OCI-LY3 (cell line): ENCODE results near the gene CAPRIN2.
A peak's percentile ranks its signal among the peaks of the same experiment; 100 is the strongest.

Source experiments
- H2AFZ ChIP-seq: fragments of 200-600, 300-600 bp; shearing (Covaris generic); 2 replicates; pipeline ENCODE4 v1.6.0; 2014; ENCODE audit warnings: antibody characterized with exemption, low read depth, low read length
- H3K27ac ChIP-seq: fragments of 200-600, 300-600 bp; sonication (generic); 2 replicates; pipeline ENCODE4 v1.5.1; 2014; ENCODE audit warnings: mild to moderate bottlenecking, low read length, moderate library complexity, mixed read lengths
- H3K27me3 ChIP-seq: fragments of 200-600, 300-600 bp; sonication (generic); 2 replicates; pipeline ENCODE4 v1.6.1; 2014; ENCODE audit warnings: low read depth, low read length, mixed read lengths
- H3K36me3 ChIP-seq: fragments of 200-600, 300-600 bp; sonication (generic); replicated peaks from 2 replicates; pipeline ENCODE3; 2014; ENCODE audit warnings: low read depth, low read length, mixed read lengths
- H3K4me1 ChIP-seq: fragments of 300-600, 200-600 bp; sonication (generic); 2 replicates; pipeline ENCODE4 v1.6.1; 2014; ENCODE audit warnings: low read length, mixed read lengths
- H3K4me2 ChIP-seq: fragments of 200-600, 300-600 bp; sonication (generic); 2 replicates; pipeline ENCODE4 v1.6.1; 2014; ENCODE audit warnings: low read length, mixed read lengths
- H3K4me3 ChIP-seq: fragments of 300-600, 200-600 bp; sonication (generic); 2 replicates; pipeline ENCODE4 v1.5.1; 2014; ENCODE audit warnings: antibody characterized with exemption, mild to moderate bottlenecking, low read length, moderate library complexity
- H3K79me2 ChIP-seq: fragments of 300-600, 200-600 bp; shearing (Covaris generic); 2 replicates; pipeline ENCODE4 v1.6.1; 2014; ENCODE audit warnings: mild to moderate bottlenecking, low read length, mixed read lengths
- H3K9ac ChIP-seq: fragments of 300-600, 200-600 bp; shearing (Covaris generic); 2 replicates; pipeline ENCODE4 v1.6.0; 2014; ENCODE audit warnings: mild to moderate bottlenecking, low read length, moderate library complexity
- H3K9me3 ChIP-seq: fragments of 200-600, 300-600 bp; shearing (Covaris generic); 2 replicates; pipeline ENCODE4 v1.6.1; 2014; ENCODE audit warnings: low read length, mixed read lengths; ENCODE audit not compliant: insufficient read depth
- H4K20me1 ChIP-seq: fragments of 200-600, 300-600 bp; sonication (generic); 2 replicates; pipeline ENCODE4 v1.6.1; 2016; ENCODE audit warnings: low read length, mixed read lengths; ENCODE audit not compliant: insufficient read depth
- EZH2phosphoT487 ChIP-seq: fragments of 200-600 bp; shearing (Covaris generic); IDR thresholded peaks from 2 replicates; pipeline ENCODE4 v1.6.1; 2018; ENCODE audit warnings: antibody characterized with exemption, mixed run types, low read depth
- TF ChIP-seq, protein P1 (sequence below): fragments of 200-600, 300-600 bp; sonication (generic); IDR thresholded peaks from 2 replicates; pipeline ENCODE4 v1.5.1; 2014; ENCODE audit warnings: antibody characterized with exemption, low read length, low read depth

Gene CAPRIN2

DNA sequence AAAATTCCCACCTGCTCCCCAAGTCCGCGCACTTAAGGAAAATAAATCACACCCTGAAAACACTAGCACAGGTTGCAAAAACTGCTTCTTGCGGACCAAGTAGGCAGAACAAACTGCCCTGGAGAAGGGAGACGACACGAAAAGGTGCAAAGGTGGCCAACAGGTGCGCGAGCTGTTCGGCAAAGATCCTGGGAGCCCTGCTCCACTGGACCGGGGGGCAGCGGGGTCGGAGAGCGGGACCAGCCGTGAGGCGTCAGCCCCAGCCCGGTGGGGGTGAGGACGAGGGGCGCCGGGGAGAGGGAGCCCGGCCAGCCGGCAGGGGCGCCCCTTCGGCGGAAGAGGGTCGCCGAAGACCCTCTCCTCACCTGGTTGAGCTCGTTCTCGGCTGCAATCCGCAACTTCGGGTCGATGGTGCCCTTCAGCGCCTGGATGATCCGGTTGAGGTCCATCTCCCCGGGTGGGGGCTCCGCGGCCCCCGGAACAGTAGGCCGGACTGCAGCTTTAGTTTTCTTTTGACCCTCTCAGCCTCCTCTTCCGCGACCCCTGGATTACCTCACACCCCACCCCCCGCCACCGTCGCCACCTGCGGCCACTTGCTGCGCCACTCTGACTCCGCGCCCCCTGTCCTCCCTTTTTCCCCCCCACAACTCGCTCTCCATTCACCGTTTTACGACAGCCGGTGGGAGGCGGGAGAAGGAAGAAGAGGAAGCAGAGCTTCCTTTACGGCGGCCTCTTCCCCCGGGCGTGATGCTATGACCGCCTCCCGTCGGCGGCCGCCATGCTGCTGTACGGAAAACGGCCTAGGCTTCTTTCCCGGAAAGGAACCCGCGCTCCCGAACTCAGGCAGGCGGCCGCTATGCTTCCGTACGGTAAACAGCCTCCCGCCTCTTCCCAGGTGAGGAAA, 59.3 kb downstream of the CAPRIN2 start, which contains the start of gene IPO8:
Gene IPO8, minus strand, starts transcription at position 671 of the 904 bp plus-strand sequence. Its CDS starts 222 bp downstream, at position 449.
- Histone ChIP-seq H4K20me1 (no peaks in the 10 kb centered on the region; the same call in 1 of the 2 replicates), H3K79me2 (peaks cover 45% of the 10 kb centered on the region), H3K4me1 (peaks cover 16% of the 10 kb centered on the region), H3K9ac (peak within 1 kb of the TSS; percentile 87), H3K36me3 (no peaks in the 10 kb centered on the region), H3K27ac (peak within 1 kb of the TSS; percentile 45), H3K4me2 (peak within 1 kb of the TSS; percentile 78), H3K4me3 (peak within 1 kb of the TSS; percentile 97), H2AFZ (peak within 1 kb of the TSS; percentile 93), H3K27me3 (no peaks in the 10 kb centered on the region), H3K9me3 (no peaks in the 10 kb centered on the region)
- TF ChIP-seq, protein P1, sequence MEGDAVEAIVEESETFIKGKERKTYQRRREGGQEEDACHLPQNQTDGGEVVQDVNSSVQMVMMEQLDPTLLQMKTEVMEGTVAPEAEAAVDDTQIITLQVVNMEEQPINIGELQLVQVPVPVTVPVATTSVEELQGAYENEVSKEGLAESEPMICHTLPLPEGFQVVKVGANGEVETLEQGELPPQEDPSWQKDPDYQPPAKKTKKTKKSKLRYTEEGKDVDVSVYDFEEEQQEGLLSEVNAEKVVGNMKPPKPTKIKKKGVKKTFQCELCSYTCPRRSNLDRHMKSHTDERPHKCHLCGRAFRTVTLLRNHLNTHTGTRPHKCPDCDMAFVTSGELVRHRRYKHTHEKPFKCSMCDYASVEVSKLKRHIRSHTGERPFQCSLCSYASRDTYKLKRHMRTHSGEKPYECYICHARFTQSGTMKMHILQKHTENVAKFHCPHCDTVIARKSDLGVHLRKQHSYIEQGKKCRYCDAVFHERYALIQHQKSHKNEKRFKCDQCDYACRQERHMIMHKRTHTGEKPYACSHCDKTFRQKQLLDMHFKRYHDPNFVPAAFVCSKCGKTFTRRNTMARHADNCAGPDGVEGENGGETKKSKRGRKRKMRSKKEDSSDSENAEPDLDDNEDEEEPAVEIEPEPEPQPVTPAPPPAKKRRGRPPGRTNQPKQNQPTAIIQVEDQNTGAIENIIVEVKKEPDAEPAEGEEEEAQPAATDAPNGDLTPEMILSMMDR = peak; percentile 37
- no peak for TF ChIP-seq EZH2phosphoT487

- no peaks in the 10 kb centered on the region for H3K36me3 ChIP-seq
- no peaks in the 10 kb centered on the region for H3K9me3 ChIP-seq
- H3K9ac ChIP-seq = peak overlapping the region; percentile 87
- 0 out of 2 replicates have a peak overlapping the region, but pooled peaks have one; percentile 44 for H3K27ac ChIP-seq
- peak overlapping the region; percentile 78 for H3K4me2 ChIP-seq
- peaks cover 48% of the 10 kb centered on the region for H3K79me2 ChIP-seq
- no peaks in the 10 kb centered on the region; the same call in 1 of the 2 replicates for H4K20me1 ChIP-seq
- peak overlapping the region; percentile 81 for H2AFZ ChIP-seq
- peak overlapping the region; percentile 97 for H3K4me3 ChIP-seq
- H3K27me3 ChIP-seq = no peaks in the 10 kb centered on the region
- TF ChIP-seq, protein P1 = no peak
- no peak for TF ChIP-seq EZH2phosphoT487
- H3K4me1 ChIP-seq = peaks cover 16% of the 10 kb centered on the region
These were observed 60.1 kb downstream of the CAPRIN2 start for GRCh38 chr12:30694412-30695198.

DNA sequence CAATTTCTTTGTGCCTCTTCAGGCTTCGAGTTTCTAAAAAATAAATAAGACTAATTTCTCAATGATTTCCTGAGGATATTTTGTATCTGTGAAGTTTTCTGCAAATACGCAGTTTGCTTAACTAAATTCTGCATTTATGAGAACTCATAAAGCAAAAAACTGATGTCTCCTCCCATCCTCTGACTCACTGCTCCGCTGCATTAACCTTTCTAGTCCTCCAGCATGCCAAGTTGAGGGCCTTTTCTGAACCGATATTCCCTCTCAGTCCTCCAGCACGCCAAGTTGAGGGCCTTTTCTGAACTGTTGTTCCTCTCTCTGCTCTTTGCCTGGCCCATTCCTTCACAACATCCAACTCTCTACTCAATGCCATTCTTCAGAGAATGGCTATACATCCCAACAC, 62.3 kb downstream of the CAPRIN2 start:
- H4K20me1 ChIP-seq = no peaks in the 10 kb centered on the region; the same call in 1 of the 2 replicates
- no peak overlapping the region for H3K4me2 ChIP-seq
- no peaks in the 10 kb centered on the region for H3K27me3 ChIP-seq
- H2AFZ ChIP-seq = no peak overlapping the region
- peaks cover 13% of the 10 kb centered on the region for H3K4me1 ChIP-seq
- no peaks in the 10 kb centered on the region for H3K9me3 ChIP-seq
- H3K27ac ChIP-seq = no peak overlapping the region
- H3K79me2 ChIP-seq = peaks cover 48% of the 10 kb centered on the region
- TF ChIP-seq, protein P1 = no peak
- no peak for TF ChIP-seq EZH2phosphoT487
- H3K9ac ChIP-seq = no peak overlapping the region
- no peak overlapping the region for H3K4me3 ChIP-seq
- no peaks in the 10 kb centered on the region for H3K36me3 ChIP-seq
